Activated naive CD4-positive, alpha-beta T cell treated with anti-CD3 and anti-CD28 coated beads, Interleukin-2, amount 50 U/mL, for 72 hours (primary cell): ENCODE results near the gene PIAS3. TPM values are rescaled to one million over a fixed set of nuclear protein-coding genes. Genes with fewer than 3 reads are reported as not detected.

Experiments
- ATAC-seq, 2 donors: fragments of 150-1000 bp; cut with Tn5 transposase; 2 replicates each; pipeline ENCODE4 v1.10.0; 2021; ENCODE audit warnings: mild to moderate bottlenecking in 2 of 2, moderate library complexity in 2 of 2
- DNase-seq, 2 donors: peaks; one replicate each; pipeline ENCODE4 v3.0.0; 2021 to 2022; ENCODE audit warnings: low spot score in 2 of 2
- H3K27ac Mint-ChIP-seq, 2 donors: one replicate each; pipeline ENCODE4 v1.8.0; 2022; ENCODE audit warnings: mild to moderate bottlenecking in 2 of 2, mixed read lengths in 2 of 2
- H3K36me3 Mint-ChIP-seq, 2 donors: one replicate each; pipeline ENCODE4 v1.8.0; 2022; ENCODE audit warnings: mixed read lengths in 2 of 2
- H3K9me3 Mint-ChIP-seq, 2 donors: one replicate each; pipeline ENCODE4 v1.8.0; 2022; ENCODE audit warnings: mixed read lengths in 2 of 2
- total RNA-seq, 2 donors: library from RNA; stranded (reverse); gene quantifications; one replicate each; pipeline ENCODE4 v1.2.3, GENCODE V29; 2022

Gene PIAS3
- 10 to 100 TPM; 28.6 to 33.5 TPM for total RNA-seq

DNA sequence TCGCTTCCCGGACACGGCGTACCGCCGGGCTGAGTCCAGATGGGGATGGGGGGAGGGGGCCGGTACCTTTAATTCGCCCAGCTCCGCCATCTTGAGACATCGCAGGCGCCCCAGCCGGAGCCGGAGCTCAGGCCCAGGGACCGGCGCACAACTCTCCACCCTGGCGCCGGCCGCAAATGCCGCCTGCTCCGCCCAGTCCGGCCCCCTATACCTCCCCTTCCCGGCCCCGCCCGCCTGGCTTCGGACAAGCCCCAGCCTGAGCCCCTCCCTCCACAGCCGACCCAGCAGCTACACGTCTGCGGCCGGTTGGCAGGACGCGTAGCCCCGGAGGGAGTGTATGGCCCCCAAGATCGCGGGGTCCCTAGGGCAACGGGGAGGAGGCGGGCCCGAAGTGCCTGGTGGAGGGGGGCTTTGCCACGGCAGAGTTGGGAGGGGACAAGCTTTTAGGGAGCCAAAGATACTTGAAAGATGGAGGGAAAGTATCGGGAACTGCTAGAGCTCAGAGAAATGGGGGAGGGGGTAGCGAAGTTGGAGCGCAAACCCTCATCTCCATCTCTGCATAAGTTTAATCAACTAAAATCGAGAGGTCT is at the start of gene PIAS3:
Gene PIAS3 (minus strand): TSS at position 181 of the 590 bp plus-strand sequence. CDS start 91 bp downstream, at position 90.
- DNase-seq = peak; percentile 81 to 89
- Mint-ChIP-seq H3K9me3 (no peaks in the 10 kb centered on the region), H3K36me3 (peaks cover 6% of the 10 kb centered on the region in 2 donors), H3K27ac (peak within 1 kb of the TSS; percentile 87 to 94)
- peak; percentile 88 to 91 for ATAC-seq

DNA sequence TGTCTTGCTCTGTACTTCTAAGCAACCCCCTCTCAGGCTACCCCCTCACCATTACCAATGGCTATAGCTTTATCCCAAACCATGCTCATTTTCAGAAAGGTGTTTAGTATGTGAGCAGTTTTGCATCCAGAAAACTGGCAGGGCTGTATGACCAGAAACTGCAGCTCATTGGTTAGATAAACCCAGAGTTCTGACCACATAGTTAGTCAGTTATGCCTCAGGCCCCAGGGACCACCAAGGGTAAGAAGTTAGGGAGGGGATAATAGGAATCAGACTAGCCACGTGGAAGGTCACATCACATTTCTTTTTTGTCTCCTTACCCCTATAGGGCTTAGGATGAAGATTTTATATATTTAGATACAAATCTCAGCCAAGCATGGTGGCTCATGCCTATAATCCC is 49.8 kb upstream of the PIAS3 start:
- Mint-ChIP-seq H3K36me3 (no peaks in the 10 kb centered on the region), H3K27ac (peak overlapping the region in 1 of 2 donors; percentile 13), H3K9me3 (no peaks in the 10 kb centered on the region)
- ATAC-seq (no peak), DNase-seq (peak in 1 of 2 donors; percentile 0)

DNA sequence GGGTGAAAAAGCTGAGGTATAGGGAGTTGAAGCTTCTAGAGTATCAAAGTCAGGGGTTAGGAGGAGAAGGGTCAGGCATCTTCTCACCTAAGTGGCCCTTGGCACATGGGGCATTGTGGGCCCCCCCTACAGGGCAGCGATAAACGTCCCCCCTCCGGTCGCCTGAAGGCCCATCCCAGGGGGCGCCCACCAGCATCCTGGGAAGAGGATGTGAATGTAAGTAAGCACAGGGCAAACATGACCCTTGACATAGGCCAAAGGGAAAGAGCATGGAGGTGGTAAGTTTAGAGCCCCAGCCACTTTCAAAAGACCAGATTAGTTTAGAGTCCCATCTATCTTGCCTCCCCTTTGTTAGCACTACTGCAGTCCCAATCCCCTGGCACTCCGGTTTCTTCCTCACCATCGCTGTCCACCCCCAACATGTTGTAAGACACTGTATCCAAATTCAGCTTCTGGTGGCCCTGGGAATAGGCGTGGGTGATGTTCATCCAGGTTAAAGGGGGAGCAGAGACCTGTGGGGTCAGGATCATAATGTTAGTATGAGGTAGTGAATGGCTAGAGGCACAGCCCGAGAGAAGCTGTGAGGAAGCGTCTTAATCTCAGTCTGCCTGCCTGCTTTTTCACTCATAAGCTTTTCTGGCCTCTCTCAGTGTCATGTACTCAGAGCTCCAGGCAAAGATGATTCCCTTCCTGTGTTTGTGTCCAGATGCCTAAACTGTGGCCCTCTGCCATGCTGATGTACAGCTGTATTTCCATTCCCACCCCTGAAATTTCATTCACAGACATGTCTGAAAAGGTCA is 48.3 kb upstream of the PIAS3 start:
- Mint-ChIP-seq H3K9me3 (no peaks in the 10 kb centered on the region), H3K27ac (no peak overlapping the region), H3K36me3 (no peaks in the 10 kb centered on the region)
- peak in 1 of 2 donors; percentile 45 for DNase-seq
- ATAC-seq = no peak

DNA sequence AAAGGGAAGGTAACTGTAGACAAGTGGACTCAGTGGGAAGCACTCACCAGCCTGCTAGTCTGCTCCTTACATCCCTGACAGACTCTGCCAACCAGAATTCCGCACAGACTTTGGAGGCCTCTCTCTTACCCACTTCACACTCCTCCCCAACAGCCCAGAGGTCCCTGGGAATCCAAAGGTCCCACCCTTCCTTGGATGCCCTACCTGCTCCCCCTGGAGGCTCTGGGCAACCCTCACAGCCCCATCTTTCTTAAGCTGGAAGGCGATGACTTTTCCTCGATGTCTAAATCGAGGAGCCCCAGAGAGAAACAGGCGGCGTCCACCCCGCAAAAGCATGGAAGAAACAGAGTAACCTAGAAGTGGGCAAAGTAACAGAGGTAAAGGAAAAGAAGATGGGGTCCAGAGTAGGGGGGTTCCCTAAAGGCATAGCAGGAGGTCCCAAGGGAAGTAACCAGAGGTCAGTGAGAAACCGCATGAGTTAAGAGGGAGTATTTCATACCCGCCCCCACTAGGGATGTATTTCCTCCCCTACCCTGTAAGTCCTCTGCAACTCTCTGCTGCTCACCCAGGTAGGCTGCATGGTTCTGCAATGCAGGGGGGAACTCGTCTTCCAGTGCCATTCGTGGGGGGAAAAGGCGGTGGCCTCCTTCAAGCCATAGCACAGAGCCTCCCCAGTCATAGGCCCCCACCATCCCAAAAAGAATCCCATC is 42.6 kb upstream of the PIAS3 start:
- H3K36me3 Mint-ChIP-seq = no peaks in the 10 kb centered on the region
- DNase-seq = peak in 1 of 2 donors; percentile 6
- no peak overlapping the region for H3K27ac Mint-ChIP-seq
- H3K9me3 Mint-ChIP-seq = no peaks in the 10 kb centered on the region
- ATAC-seq = no peak

DNA sequence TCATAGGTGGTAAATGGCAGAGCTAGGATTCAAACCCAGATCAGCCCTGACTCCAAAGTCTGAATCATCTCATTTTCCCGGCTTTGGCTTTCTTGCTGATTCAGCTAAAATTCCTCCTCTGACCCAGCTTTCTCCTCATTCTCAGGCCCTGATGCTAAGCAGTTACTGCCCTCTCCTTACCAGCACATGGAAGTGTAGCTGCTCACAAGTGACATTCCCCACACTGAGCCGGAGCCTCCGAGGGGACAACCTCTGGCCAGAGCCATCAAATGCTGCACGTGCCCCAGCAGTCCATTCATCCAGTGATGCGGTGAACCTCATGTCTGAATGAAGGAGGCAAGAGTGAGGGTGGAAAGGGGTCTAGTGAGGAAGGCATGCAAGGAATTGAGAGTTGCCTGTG is 39.9 kb upstream of the PIAS3 start:
- Mint-ChIP-seq H3K9me3 (no peaks in the 10 kb centered on the region), H3K27ac (no peak overlapping the region), H3K36me3 (no peaks in the 10 kb centered on the region)
- DNase-seq (peak in 1 of 2 donors; percentile 30), ATAC-seq (no peak)

DNA sequence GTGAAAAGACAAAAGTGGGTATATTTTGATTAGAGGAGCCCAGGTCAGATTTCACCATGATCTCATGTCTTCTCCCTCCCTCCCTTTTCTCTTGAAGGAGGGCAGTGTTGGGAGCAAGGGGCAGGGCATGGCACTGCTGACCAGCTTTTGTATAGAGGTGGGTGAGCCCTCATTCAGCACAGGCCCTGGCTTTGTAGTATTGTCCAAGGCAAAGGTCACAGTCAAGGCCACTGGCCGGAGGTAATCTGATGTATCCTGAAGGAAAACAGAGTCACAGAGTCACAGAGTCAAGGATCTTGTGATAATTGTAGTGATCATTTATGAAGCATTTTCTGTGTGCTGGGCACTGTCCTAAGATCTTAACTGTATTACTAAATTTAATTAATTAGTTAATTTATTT is 39.1 kb upstream of the PIAS3 start:
- no peaks in the 10 kb centered on the region for H3K9me3 Mint-ChIP-seq
- no peak for ATAC-seq
- no peak for DNase-seq
- no peaks in the 10 kb centered on the region for H3K36me3 Mint-ChIP-seq
- H3K27ac Mint-ChIP-seq = no peak overlapping the region

DNA sequence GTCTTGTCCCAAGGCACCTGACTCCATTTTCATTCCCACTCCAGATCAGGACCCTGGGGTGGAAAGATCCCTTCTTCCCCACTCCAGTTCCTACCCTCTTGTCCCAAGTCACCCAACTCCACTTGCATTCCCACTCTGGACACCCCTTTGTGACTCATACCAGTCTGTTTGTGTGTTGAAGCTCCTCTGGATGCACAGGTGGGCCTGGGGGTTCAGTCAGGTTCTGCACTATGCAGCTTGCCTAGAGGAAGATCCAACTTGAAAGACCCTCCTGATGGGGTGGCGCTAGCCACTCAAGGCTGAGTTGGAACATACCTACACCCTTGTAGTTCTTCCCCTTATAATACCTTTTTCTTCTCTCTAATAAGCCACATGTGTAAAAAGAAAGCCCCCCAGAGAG is 36.6 kb upstream of the PIAS3 start:
- ATAC-seq (no peak), DNase-seq (peak in 1 of 2 donors; percentile 20)
- no peaks in the 10 kb centered on the region for H3K9me3 Mint-ChIP-seq
- H3K27ac Mint-ChIP-seq = no peak overlapping the region
- no peaks in the 10 kb centered on the region for H3K36me3 Mint-ChIP-seq

DNA sequence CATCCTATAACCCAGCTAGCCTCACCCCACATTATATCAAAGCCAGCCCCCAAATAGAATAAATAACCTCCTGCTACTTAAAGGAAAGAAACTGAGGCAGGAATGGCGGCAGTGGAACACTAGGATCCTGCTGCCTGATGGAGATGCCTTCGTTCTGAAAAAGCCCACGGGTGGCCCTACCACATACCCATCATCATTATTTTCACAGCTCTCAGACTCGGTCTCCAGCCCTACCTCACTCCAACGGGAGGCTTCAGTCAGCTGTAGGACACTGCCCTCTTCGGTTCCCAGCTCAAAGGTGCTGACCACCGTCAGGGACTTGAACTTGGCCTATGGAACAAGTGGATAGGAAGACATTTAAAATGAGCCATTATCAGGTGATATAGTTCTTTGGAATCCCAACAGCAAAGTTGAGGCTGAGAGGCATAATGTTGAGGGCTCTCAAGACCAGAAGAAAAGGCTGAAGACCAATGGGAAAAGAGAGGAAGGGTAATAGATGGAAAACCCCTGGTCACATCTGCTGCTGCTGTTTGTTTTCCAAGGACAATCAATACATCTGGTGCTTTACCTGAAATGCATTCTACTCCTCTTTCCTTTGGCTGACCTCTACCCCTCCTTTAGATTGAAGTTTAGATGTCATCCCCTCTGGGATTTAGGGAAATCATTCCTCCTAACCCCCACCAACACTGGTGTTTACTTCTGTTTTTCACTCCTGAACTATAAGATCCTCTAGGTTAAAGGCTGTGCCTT is 34.6 kb upstream of the PIAS3 start:
- no peak overlapping the region for H3K27ac Mint-ChIP-seq
- DNase-seq = no peak
- H3K9me3 Mint-ChIP-seq = no peaks in the 10 kb centered on the region
- H3K36me3 Mint-ChIP-seq = no peaks in the 10 kb centered on the region
- no peak for ATAC-seq

DNA sequence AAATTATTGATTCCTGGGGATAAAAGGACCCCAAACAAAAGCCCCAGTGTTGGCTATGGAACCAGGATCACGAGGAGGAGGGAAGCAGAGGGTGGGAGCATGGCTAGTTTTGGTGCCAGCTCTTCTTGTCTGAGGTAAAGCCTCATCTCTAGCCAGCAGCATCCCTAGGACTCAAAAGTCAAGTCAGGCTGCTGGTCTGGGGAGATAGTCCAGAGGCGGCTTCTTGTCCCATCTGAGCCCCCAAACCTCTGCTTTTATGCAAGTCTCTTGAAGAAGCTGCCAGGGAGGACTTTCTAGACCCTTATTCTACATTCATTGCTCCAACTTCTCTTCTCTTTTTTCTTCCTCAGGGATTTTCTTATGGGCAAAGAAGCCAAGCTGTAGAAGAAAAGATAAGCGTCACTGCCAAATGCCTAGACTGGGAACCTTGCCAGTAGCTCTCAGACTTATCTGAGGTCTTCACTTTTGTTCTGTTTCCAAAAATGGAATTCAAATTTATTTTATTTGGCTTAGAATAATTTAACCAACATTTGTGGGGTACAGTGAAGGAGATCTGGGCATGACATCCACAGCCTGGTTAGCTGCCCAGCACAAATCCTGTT is 33.7 kb upstream of the PIAS3 start:
- Mint-ChIP-seq H3K27ac (no peak overlapping the region), H3K9me3 (no peaks in the 10 kb centered on the region), H3K36me3 (no peaks in the 10 kb centered on the region)
- ATAC-seq (no peak), DNase-seq (no peak)

DNA sequence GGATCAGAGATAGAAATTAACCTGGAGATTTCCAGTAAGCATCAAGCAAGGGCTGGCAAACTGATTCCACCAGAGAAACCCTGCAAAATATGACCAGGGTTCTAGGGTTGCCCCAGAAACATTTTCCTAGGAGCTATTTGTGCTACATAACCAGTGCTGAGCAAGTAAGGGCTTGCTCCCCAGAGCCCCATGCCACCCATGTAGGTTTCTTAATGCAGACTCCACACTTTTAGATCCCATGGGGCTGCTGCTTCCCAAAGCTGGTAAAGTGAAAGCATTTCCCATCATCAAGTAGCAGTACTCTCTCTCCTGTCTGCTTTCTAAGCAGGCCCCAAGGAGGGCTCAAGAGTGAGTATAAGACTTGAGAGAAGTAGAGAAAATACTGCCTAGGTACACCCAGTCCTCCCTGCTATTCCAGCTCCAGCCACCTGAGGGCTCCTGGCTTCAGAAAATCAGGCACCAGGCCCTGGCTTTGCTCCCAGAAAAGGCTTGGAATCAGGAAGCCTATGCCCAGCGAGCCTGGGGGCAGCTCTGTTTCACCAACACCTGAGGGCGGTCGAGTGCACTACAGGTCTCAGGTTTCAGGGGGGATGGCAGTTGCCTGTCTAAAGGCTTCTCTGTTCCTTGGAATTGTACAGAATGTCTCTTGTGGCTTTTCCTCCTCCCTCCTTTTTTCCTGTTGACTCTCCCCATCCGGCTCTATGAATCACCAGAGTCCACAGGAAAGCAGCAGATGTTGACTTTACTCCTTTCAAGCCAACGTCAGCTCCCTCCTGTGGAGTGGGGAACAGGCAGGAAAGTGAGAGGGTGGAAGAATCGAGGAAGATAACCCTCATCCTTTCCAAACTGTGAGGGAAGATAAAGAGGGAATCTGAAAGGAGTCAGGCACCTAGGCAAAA is 33.0 kb upstream of the PIAS3 start:
- Mint-ChIP-seq H3K27ac (no peak overlapping the region), H3K9me3 (no peaks in the 10 kb centered on the region), H3K36me3 (no peaks in the 10 kb centered on the region)
- ATAC-seq (peak; percentile 76 to 81), DNase-seq (peak in 1 of 2 donors; percentile 59)

DNA sequence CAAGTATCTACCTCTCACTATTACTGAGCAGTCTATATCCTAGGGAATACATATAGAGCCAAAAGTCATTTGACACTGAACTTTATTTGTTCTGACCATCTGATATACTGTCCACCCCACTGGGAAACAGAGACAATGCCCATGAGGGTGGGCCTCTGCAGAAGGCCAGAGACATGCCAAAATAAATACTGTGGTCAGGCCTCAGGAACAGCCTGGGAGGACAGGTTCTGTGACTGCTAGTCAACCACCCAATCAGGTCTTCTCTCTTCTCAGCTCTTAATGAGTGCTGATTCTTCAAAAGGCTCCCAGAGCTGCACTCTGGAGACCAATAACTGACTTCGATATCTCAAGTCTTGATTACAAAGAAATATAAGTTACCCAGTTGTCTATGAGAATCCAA is 32.3 kb upstream of the PIAS3 start:
- Mint-ChIP-seq H3K36me3 (no peaks in the 10 kb centered on the region), H3K9me3 (no peaks in the 10 kb centered on the region), H3K27ac (no peak overlapping the region)
- DNase-seq (no peak), ATAC-seq (no peak)

DNA sequence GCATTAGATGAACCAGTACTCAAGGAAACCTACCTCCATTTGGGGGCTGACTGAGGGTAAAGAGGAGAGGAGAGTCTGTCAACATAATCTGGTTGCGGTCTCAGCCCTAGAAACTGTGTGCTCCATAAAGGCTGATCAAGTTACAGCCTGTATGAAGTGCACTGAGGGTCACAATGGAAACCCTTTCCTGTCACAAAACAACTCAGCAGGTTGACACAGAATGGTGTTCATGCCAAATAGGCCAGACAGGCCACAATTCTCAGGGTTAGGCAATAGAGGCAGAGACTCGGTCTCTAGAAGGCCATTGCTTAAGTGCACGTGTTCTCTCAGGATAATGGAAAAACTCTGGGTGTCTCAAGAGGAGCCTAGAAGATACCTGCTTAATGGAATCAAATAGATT is 30.8 kb upstream of the PIAS3 start:
- Mint-ChIP-seq H3K9me3 (no peaks in the 10 kb centered on the region), H3K36me3 (no peaks in the 10 kb centered on the region), H3K27ac (no peak overlapping the region)
- ATAC-seq (no peak), DNase-seq (no peak)

DNA sequence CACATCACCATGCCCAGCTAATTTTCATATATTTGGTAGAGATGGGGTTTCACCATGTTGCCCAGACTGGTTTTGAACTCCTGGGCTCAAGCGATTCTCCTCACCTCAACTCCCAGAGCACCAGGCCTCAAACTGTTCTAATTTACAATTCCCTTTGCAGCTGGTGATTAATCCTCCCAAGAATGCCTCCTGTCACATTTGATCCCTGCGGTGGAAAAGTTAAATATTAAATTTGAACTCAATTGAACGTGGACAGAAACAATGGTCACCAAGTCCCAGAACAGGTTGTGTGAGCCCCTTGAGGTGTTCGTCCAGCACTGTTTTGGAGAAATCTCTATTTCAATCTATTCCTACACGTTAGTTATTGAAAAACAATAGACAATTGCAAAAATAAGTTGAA is 28.8 kb upstream of the PIAS3 start:
- Mint-ChIP-seq H3K9me3 (no peaks in the 10 kb centered on the region), H3K36me3 (no peaks in the 10 kb centered on the region)
- no peak for ATAC-seq

DNA sequence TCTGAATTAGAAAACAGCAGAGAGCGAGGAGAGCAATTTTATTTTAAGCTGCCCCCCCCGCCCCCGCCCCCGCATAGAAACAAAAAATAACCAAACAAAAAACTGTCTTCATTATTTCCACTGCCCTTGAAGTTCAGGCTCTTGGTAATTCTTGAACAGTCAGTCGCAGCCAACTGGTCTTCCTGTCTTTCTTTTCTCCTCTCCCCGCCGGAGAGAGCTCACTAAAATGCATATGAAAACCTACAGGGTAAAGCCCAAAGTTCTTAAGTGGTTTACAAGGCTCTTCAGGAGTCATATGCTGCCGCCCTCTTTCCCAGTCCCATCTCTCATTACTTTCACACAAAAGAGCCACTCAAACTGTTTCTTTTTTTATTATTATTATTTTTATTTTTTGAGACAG is 27.9 kb upstream of the PIAS3 start:
- no peak overlapping the region for H3K27ac Mint-ChIP-seq
- H3K9me3 Mint-ChIP-seq = no peaks in the 10 kb centered on the region
- ATAC-seq = no peak
- no peak for DNase-seq
- H3K36me3 Mint-ChIP-seq = no peaks in the 10 kb centered on the region

More for the DNA sequence above, 28.8 kb upstream of the PIAS3 start:
- DNase-seq = no peak
- H3K27ac Mint-ChIP-seq = no peak overlapping the region

DNA sequence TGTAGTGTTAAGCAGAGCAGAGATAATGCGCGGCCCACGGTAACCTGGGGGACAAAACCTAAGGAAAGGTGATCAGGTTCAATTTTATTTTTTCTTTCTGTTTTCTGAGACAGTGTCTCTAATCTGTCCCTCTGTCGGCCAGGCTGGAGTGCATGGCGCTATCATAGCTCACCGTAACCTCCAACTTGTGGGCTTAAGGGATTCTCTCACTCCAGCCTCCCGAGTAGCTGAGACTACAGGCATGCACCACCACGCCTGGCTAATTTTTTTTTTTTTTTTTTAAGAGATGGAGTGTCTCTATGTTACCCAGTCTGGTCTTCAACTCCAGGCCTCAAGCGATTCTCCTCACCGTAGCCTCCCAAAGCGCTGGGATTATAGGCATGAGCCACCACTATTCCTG is 27.5 kb upstream of the PIAS3 start:
- no peak for ATAC-seq
- H3K27ac Mint-ChIP-seq = no peak overlapping the region
- no peak for DNase-seq
- H3K36me3 Mint-ChIP-seq = no peaks in the 10 kb centered on the region
- H3K9me3 Mint-ChIP-seq = no peaks in the 10 kb centered on the region
